Measurements from ENCODE around the gene N4BP3. TPM values are rescaled to one million over a fixed set of nuclear protein-coding genes. Genes with fewer than 3 reads are reported as not detected.
A peak's percentile ranks its signal among the peaks of the same experiment; 100 is the strongest.
"Not testable (repeated sequence)": the region's sequence is repeated elsewhere in the genome, so short reads cannot be mapped to it uniquely, and the experiment has no call there.

The N4BP3 gene
- total RNA-seq, 2 experiments from 2014 or later, result 5.9 to 6.1 TPM

GRCh38 chr5:178080618-178081410, 32.5 kb upstream of the N4BP3 start:
- Mint-ChIP-seq H3K36me3 (ENCODE audit: low read depth) (no peaks in the 10 kb centered on the region), H3K4me3 (no peak overlapping the region), H3K9me3 (ENCODE audit: insufficient read depth) (no peaks in the 10 kb centered on the region), H3K4me1 (ENCODE audit: low read depth) (peaks cover 5% of the 10 kb centered on the region), H3K27me3 (ENCODE audit: low read depth) (peaks cover 4% of the 10 kb centered on the region), H3K27ac (no peak overlapping the region)
- ATAC-seq (no peak), DNase-seq (no peak)
- ChIA-PET POLR2A (no interaction called here), CTCF (interaction anchor here (1.3 kb wide), 1 partner anchor 65 kb away, joined by 4 read pairs; no protein-coding TSS in a partner anchor)

GRCh38 chr5:178081571-178082243, 31.6 kb upstream of the N4BP3 start:
- Mint-ChIP-seq H3K27me3 (ENCODE audit: low read depth) (peaks cover 4% of the 10 kb centered on the region), H3K4me3 (no peak overlapping the region), H3K27ac (no peak overlapping the region), H3K36me3 (ENCODE audit: low read depth) (no peaks in the 10 kb centered on the region), H3K4me1 (ENCODE audit: low read depth) (no peaks in the 10 kb centered on the region), H3K9me3 (ENCODE audit: insufficient read depth) (no peaks in the 10 kb centered on the region)
- ChIA-PET CTCF (interaction anchor here (1.3 kb wide), 1 partner anchor 64 kb away, joined by 4 read pairs; no protein-coding TSS in a partner anchor), POLR2A (no interaction called here)
- DNase-seq (no peak), ATAC-seq (no peak)

GRCh38 chr5:178083922-178084321, 29.4 kb upstream of the N4BP3 start:
- H3K27ac Mint-ChIP-seq, result no peak overlapping the region
- H3K4me1 Mint-ChIP-seq (ENCODE audit: low read depth), result no peaks in the 10 kb centered on the region
- H3K36me3 Mint-ChIP-seq (ENCODE audit: low read depth), result no peaks in the 10 kb centered on the region
- POLR2A ChIA-PET, result no interaction called here
- H3K27me3 Mint-ChIP-seq (ENCODE audit: low read depth), result peaks cover 4% of the 10 kb centered on the region
- no peak overlapping the region for H3K4me3 Mint-ChIP-seq
- H3K9me3 Mint-ChIP-seq (ENCODE audit: insufficient read depth), result no peaks in the 10 kb centered on the region
- DNase-seq, result no peak
- ATAC-seq, result no peak
- CTCF ChIA-PET, result interaction anchor here (1.7 kb wide), 1 partner anchor 37 kb away, joined by 6 read pairs; no protein-coding TSS in a partner anchor

GRCh38 chr5:178085316-178085715, 28.0 kb upstream of the N4BP3 start:
- no peaks in the 10 kb centered on the region for H3K36me3 Mint-ChIP-seq (ENCODE audit: low read depth)
- ChIA-PET CTCF (interaction anchor here (1.0 to 1.7 kb wide), 2 partner anchors 10 to 36 kb away, joined by 4 to 6 read pairs; no protein-coding TSS in a partner anchor), POLR2A (no interaction called here)
- DNase-seq (no peak), ATAC-seq (no peak)
- H3K27ac Mint-ChIP-seq, result no peak overlapping the region
- no peak overlapping the region for H3K4me3 Mint-ChIP-seq
- H3K4me1 Mint-ChIP-seq (ENCODE audit: low read depth), result no peaks in the 10 kb centered on the region
- H3K27me3 Mint-ChIP-seq (ENCODE audit: low read depth), result peaks cover 7% of the 10 kb centered on the region
- no peaks in the 10 kb centered on the region for H3K9me3 Mint-ChIP-seq (ENCODE audit: insufficient read depth)

- ATAC-seq, result no peak
- Mint-ChIP-seq H3K36me3 (ENCODE audit: low read depth) (peaks cover under 1% of the 10 kb centered on the region), H3K27me3 (ENCODE audit: low read depth) (peaks cover 5% of the 10 kb centered on the region), H3K4me3 (no peak overlapping the region), H3K4me1 (ENCODE audit: low read depth) (no peaks in the 10 kb centered on the region), H3K27ac (no peak overlapping the region), H3K9me3 (ENCODE audit: insufficient read depth) (no peaks in the 10 kb centered on the region)
- ChIA-PET POLR2A (no interaction called here), CTCF (no interaction called here)
- DNase-seq, result no peak
These were observed 27.1 kb upstream of the N4BP3 start for GRCh38 chr5:178086266-178086665.

- CTCF ChIA-PET; H3K36me3 Mint-ChIP-seq (ENCODE audit: low read depth); H3K9me3 Mint-ChIP-seq (ENCODE audit: insufficient read depth); ATAC-seq; POLR2A ChIA-PET; H3K27ac Mint-ChIP-seq; DNase-seq; H3K4me1 Mint-ChIP-seq (ENCODE audit: low read depth); H3K4me3 Mint-ChIP-seq; H3K27me3 Mint-ChIP-seq (ENCODE audit: low read depth): not testable (repeated sequence)
These were observed 26.1 kb upstream of the N4BP3 start for GRCh38 chr5:178087199-178087598.

GRCh38 chr5:178090856-178091255, 22.5 kb upstream of the N4BP3 start:
- POLR2A ChIA-PET, result interaction anchor here (0.7 kb wide), 1 partner anchor 124 kb away, joined by 3 read pairs; no protein-coding TSS in a partner anchor
- CTCF ChIA-PET, result interaction anchor here (1.1 to 3.6 kb wide), 4 partner anchors 10 to 62 kb away, joined by 3 to 35 read pairs (median 10); partner anchors contain the start of gene NHP2
- ATAC-seq (no peak), DNase-seq (no peak)
- Mint-ChIP-seq H3K4me3 (no peak overlapping the region), H3K27me3 (ENCODE audit: low read depth) (peaks cover 3% of the 10 kb centered on the region), H3K9me3 (ENCODE audit: insufficient read depth) (no peaks in the 10 kb centered on the region), H3K27ac (no peak overlapping the region), H3K4me1 (ENCODE audit: low read depth) (peaks cover 12% of the 10 kb centered on the region), H3K36me3 (ENCODE audit: low read depth) (peaks cover 5% of the 10 kb centered on the region)

GRCh38 chr5:178093134-178093533, 20.2 kb upstream of the N4BP3 start:
- DNase-seq, result no peak
- H3K9me3 Mint-ChIP-seq (ENCODE audit: insufficient read depth), result no peaks in the 10 kb centered on the region
- no peak for ATAC-seq
- CTCF ChIA-PET, result no interaction called here
- no peak overlapping the region for H3K27ac Mint-ChIP-seq
- POLR2A ChIA-PET, result no interaction called here
- H3K36me3 Mint-ChIP-seq (ENCODE audit: low read depth), result peaks cover 5% of the 10 kb centered on the region
- H3K4me1 Mint-ChIP-seq (ENCODE audit: low read depth), result peaks cover 12% of the 10 kb centered on the region
- no peak overlapping the region for H3K4me3 Mint-ChIP-seq
- peaks cover 3% of the 10 kb centered on the region for H3K27me3 Mint-ChIP-seq (ENCODE audit: low read depth)

GRCh38 chr5:178094345-178094744, 19.0 kb upstream of the N4BP3 start:
- ATAC-seq, result peak; percentile 53
- H3K27me3 Mint-ChIP-seq (ENCODE audit: low read depth), result peaks cover under 1% of the 10 kb centered on the region
- peaks cover 12% of the 10 kb centered on the region for H3K4me1 Mint-ChIP-seq (ENCODE audit: low read depth)
- CTCF ChIA-PET, result interaction anchor here (1.1 to 1.2 kb wide), 2 partner anchors 18 to 27 kb away, joined by 4 to 5 read pairs; no protein-coding TSS in a partner anchor
- no peak overlapping the region for H3K4me3 Mint-ChIP-seq
- peak overlapping the region; percentile 45 for H3K27ac Mint-ChIP-seq
- H3K9me3 Mint-ChIP-seq (ENCODE audit: insufficient read depth), result no peaks in the 10 kb centered on the region
- no peak for DNase-seq
- POLR2A ChIA-PET, result no interaction called here
- H3K36me3 Mint-ChIP-seq (ENCODE audit: low read depth), result peaks cover 5% of the 10 kb centered on the region

GRCh38 chr5:178098685-178099084, 14.6 kb upstream of the N4BP3 start:
- Mint-ChIP-seq H3K27ac (no peak overlapping the region), H3K4me1 (ENCODE audit: low read depth) (peaks cover 10% of the 10 kb centered on the region), H3K4me3 (no peak overlapping the region), H3K9me3 (ENCODE audit: insufficient read depth) (no peaks in the 10 kb centered on the region), H3K36me3 (ENCODE audit: low read depth) (no peaks in the 10 kb centered on the region), H3K27me3 (ENCODE audit: low read depth) (no peaks in the 10 kb centered on the region)
- DNase-seq (no peak), ATAC-seq (no peak)
- ChIA-PET CTCF (no interaction called here), POLR2A (no interaction called here)

GRCh38 chr5:178103612-178104011, 9.7 kb upstream of the N4BP3 start:
- no peaks in the 10 kb centered on the region for H3K36me3 Mint-ChIP-seq (ENCODE audit: low read depth)
- CTCF ChIA-PET, result no interaction called here
- peaks cover 4% of the 10 kb centered on the region for H3K4me1 Mint-ChIP-seq (ENCODE audit: low read depth)
- H3K27ac Mint-ChIP-seq, result no peak overlapping the region
- no peaks in the 10 kb centered on the region for H3K27me3 Mint-ChIP-seq (ENCODE audit: low read depth)
- H3K9me3 Mint-ChIP-seq (ENCODE audit: insufficient read depth), result no peaks in the 10 kb centered on the region
- DNase-seq (no peak), ATAC-seq (no peak)
- no peak overlapping the region for H3K4me3 Mint-ChIP-seq
- POLR2A ChIA-PET, result no interaction called here

- peaks cover 10% of the 10 kb centered on the region for H3K4me1 Mint-ChIP-seq (ENCODE audit: low read depth)
- ATAC-seq (no peak), DNase-seq (no peak)
- H3K4me3 Mint-ChIP-seq, result no peak overlapping the region
- ChIA-PET CTCF (no interaction called here), POLR2A (interaction anchor here (0.6 kb wide), 1 partner anchor 430 kb away, joined by 3 read pairs; no protein-coding TSS in a partner anchor)
- no peaks in the 10 kb centered on the region for H3K9me3 Mint-ChIP-seq (ENCODE audit: insufficient read depth)
- no peak overlapping the region for H3K27ac Mint-ChIP-seq
- H3K36me3 Mint-ChIP-seq (ENCODE audit: low read depth), result no peaks in the 10 kb centered on the region
- no peaks in the 10 kb centered on the region for H3K27me3 Mint-ChIP-seq (ENCODE audit: low read depth)
These were observed 8.8 kb upstream of the N4BP3 start for GRCh38 chr5:178104492-178104891.

All from activated CD8-positive, alpha-beta T cell treated with anti-CD3 and anti-CD28 coated beads, Interleukin-2, amount 10 ng/mL, durations not matched to agents 7 days and 5 days (primary cell).